PC-3 (cell line): Measurements from ENCODE around the gene UBAP2L.

Source experiments
- EZH2 ChIP-seq: fragments of 300-600 bp; sonication (generic); IDR thresholded peaks from one replicate; pipeline ENCODE4 v1.6.1; 2017; ENCODE audit warnings: antibody characterized with exemption, mild to moderate bottlenecking, low read length; ENCODE audit not compliant: unreplicated experiment
- EZH2phosphoT487 ChIP-seq: fragments of 300-600 bp; sonication (generic); IDR thresholded peaks from 2 replicates; pipeline ENCODE4 v1.6.1; 2018; ENCODE audit warnings: mild to moderate bottlenecking, antibody characterized with exemption, low read length, borderline replicate concordance
- TF ChIP-seq, protein P1 (sequence below): fragments of 300-600 bp; sonication (generic); conservative IDR thresholded peaks from 2 replicates; pipeline ENCODE4 v1.5.1; 2017; ENCODE audit warnings: antibody characterized with exemption, low read depth, mild to moderate bottlenecking, low read length

DNA sequence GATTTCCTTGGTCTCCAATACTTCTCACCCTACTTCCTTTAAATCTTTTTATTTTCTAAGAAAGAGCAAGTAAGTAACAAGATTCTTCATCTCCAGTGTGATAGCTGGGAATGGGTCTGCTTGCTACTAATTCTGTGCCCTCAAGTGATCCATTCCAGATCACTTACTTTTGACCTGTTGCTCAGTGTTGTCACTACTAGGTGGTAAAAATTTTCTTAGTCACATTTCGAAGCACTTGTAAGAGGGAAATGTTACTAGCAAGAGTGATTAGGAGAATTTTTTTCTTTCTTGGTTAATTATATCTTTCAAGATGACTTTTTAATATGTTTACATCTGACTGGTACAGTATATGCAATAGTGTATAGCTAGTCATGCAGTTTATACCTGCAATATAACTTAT, 2.2 kb downstream of the UBAP2L start:
- TF ChIP-seq, protein P1, sequence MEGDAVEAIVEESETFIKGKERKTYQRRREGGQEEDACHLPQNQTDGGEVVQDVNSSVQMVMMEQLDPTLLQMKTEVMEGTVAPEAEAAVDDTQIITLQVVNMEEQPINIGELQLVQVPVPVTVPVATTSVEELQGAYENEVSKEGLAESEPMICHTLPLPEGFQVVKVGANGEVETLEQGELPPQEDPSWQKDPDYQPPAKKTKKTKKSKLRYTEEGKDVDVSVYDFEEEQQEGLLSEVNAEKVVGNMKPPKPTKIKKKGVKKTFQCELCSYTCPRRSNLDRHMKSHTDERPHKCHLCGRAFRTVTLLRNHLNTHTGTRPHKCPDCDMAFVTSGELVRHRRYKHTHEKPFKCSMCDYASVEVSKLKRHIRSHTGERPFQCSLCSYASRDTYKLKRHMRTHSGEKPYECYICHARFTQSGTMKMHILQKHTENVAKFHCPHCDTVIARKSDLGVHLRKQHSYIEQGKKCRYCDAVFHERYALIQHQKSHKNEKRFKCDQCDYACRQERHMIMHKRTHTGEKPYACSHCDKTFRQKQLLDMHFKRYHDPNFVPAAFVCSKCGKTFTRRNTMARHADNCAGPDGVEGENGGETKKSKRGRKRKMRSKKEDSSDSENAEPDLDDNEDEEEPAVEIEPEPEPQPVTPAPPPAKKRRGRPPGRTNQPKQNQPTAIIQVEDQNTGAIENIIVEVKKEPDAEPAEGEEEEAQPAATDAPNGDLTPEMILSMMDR, result no peak
- no peak for TF ChIP-seq EZH2
- TF ChIP-seq EZH2phosphoT487, result no peak
